ENCODE results near the gene SNCG. TPM values are rescaled to one million over a fixed set of nuclear protein-coding genes. Genes with fewer than 3 reads are reported as not detected.
"Not testable (repeated sequence)": the region's sequence is repeated elsewhere in the genome, so short reads cannot be mapped to it uniquely, and the experiment has no call there.

Gene SNCG
- total RNA-seq, 2 experiments from 2014 or later = not detected

DNA sequence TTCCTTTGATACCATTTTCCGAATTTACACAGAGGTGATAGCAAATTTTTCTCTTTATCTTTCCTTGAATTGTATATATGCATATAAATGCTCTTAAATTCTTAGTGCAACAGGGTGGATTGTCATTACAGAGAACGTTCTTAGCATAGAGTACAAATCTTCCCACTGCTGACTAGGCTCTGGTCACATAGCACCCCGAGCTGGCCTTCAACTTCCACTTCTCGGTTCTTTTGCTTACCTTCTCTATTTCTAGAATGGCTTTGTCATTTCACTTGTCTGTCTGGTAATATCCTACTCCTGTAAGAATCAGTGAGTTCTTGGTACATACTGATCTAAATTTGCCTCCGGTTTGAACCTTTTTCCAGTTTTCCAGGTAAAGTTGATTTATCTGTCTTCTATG lies 23.3 kb downstream of the SNCG start:
- Histone ChIP-seq H2AFZ (ENCODE audit: low read length) (no peak overlapping the region), H3K9me3 (ENCODE audit: low read length) (no peaks in the 10 kb centered on the region), H3K4me3 (ENCODE audit: low read depth, low read length, poor library complexity, severe bottlenecking) (no peak overlapping the region), H3K4me2 (ENCODE audit: low read length) (no peak overlapping the region), H3K9me2 (ENCODE audit: insufficient read depth, low read length) (no peaks in the 10 kb centered on the region), H3K36me3 (ENCODE audit: insufficient read depth, low read length) (no peaks in the 10 kb centered on the region), H3K4me1 (ENCODE audit: insufficient read depth, low read length, poor library complexity, severe bottlenecking) (no peaks in the 10 kb centered on the region), H3K27ac (ENCODE audit: low read depth, low read length, poor library complexity, severe bottlenecking) (no peak overlapping the region), H3K79me2 (ENCODE audit: insufficient read depth, low read depth, low read length) (no peaks in the 10 kb centered on the region), H4K20me1 (ENCODE audit: insufficient read depth, low read length) (no peaks in the 10 kb centered on the region)
- no peak for TF ChIP-seq EZH2phosphoT487 (IDR thresholded peaks at IDR 0.05; ENCODE audit: borderline replicate concordance, low read depth, low read length)
- no peak for TF ChIP-seq CTCF (conservative IDR thresholded peaks at IDR 0.05; ENCODE audit: low read length)
- CTCF ChIA-PET (ENCODE audit: unreplicated experiment) = no interaction called here
- no peak for DNase-seq (ENCODE audit: low spot score)
- intact Hi-C loops (cut with micrococcal nuclease; ENCODE audit: unreplicated experiment) = no loop called here
- POLR2A ChIA-PET = no interaction called here
- BruUV-seq (replicated peaks) = no TSS peak

- H3K27ac ChIP-seq (ENCODE audit: low read depth, low read length, poor library complexity, severe bottlenecking); BruUV-seq (replicated peaks); H2AFZ ChIP-seq (ENCODE audit: low read length); H3K9me2 ChIP-seq (ENCODE audit: insufficient read depth, low read length); H3K4me1 ChIP-seq (ENCODE audit: insufficient read depth, low read length, poor library complexity, severe bottlenecking); H4K20me1 ChIP-seq (ENCODE audit: insufficient read depth, low read length); intact Hi-C loops (cut with micrococcal nuclease; ENCODE audit: unreplicated experiment); DNase-seq (ENCODE audit: low spot score); CTCF ChIA-PET (ENCODE audit: unreplicated experiment); H3K4me2 ChIP-seq (ENCODE audit: low read length); H3K9me3 ChIP-seq (ENCODE audit: low read length); H3K4me3 ChIP-seq (ENCODE audit: low read depth, low read length, poor library complexity, severe bottlenecking); H3K79me2 ChIP-seq (ENCODE audit: insufficient read depth, low read depth, low read length); H3K36me3 ChIP-seq (ENCODE audit: insufficient read depth, low read length): not testable (repeated sequence)
- POLR2A ChIA-PET = interaction anchor here (0.6 kb wide), 1 partner anchor 149 kb away, joined by 3 read pairs; no protein-coding TSS in a partner anchor
These were observed 26.1 kb downstream of the SNCG start for GRCh38 chr10:86984498-86984897.

DNA sequence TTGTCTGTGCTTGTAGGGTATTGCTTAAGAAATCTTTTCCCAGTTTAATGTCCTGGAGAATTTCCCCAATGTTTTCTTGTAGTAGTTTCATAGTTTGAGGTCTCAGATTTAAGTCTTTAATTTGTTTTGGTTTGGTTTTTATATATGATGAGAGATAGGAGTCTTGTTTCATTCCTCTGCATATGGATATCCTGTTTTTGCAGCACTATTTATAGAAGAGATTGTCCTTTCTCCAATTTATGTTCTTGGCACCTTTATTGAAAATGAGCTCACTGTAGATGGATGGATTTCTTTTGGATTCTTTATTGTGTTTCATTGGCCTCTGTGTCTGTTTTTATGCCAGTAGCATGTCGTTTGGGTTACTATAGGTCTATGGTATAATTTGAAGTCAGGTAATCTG lies 30.1 kb downstream of the SNCG start:
- Histone ChIP-seq H3K4me1 (ENCODE audit: insufficient read depth, low read length, poor library complexity, severe bottlenecking) (no peaks in the 10 kb centered on the region), H3K79me2 (ENCODE audit: insufficient read depth, low read depth, low read length) (no peaks in the 10 kb centered on the region), H2AFZ (ENCODE audit: low read length) (no peak overlapping the region), H3K4me2 (ENCODE audit: low read length) (no peak overlapping the region), H3K9me3 (ENCODE audit: low read length) (no peaks in the 10 kb centered on the region), H3K9me2 (ENCODE audit: insufficient read depth, low read length) (no peaks in the 10 kb centered on the region), H3K36me3 (ENCODE audit: insufficient read depth, low read length) (no peaks in the 10 kb centered on the region), H3K4me3 (ENCODE audit: low read depth, low read length, poor library complexity, severe bottlenecking) (no peak overlapping the region), H3K27ac (ENCODE audit: low read depth, low read length, poor library complexity, severe bottlenecking) (no peak overlapping the region), H4K20me1 (ENCODE audit: insufficient read depth, low read length) (no peaks in the 10 kb centered on the region)
- intact Hi-C loops (cut with micrococcal nuclease; ENCODE audit: unreplicated experiment) = no loop called here
- ChIA-PET CTCF (ENCODE audit: unreplicated experiment) (no interaction called here), POLR2A (interaction anchor here (0.6 kb wide), 1 partner anchor 40 kb away, joined by 4 read pairs; no protein-coding TSS in a partner anchor)
- no peak for DNase-seq (ENCODE audit: low spot score)
- no peak for TF ChIP-seq CTCF (conservative IDR thresholded peaks at IDR 0.05; ENCODE audit: low read length)
- TF ChIP-seq EZH2phosphoT487 (IDR thresholded peaks at IDR 0.05; ENCODE audit: borderline replicate concordance, low read depth, low read length) = no peak
- no TSS peak for BruUV-seq (replicated peaks)

DNA sequence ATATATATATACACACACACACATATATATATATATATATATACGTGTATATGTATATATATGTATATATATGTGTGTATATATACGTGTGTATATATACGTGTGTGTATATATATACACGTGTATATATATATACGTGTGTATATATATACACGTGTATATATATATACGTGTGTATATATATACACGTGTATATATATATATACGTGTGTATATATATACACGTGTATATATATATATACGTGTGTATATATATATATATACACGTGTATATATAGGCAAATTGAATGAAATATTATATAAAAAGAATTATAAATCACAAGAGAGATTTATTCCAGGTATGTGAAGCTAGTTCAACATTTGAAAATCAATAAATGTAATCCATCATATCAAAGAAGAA lies 33.0 kb downstream of the SNCG start:
- H2AFZ ChIP-seq (ENCODE audit: low read length); H3K27ac ChIP-seq (ENCODE audit: low read depth, low read length, poor library complexity, severe bottlenecking); H3K4me3 ChIP-seq (ENCODE audit: low read depth, low read length, poor library complexity, severe bottlenecking); H3K9me3 ChIP-seq (ENCODE audit: low read length); H3K36me3 ChIP-seq (ENCODE audit: insufficient read depth, low read length); H4K20me1 ChIP-seq (ENCODE audit: insufficient read depth, low read length); H3K79me2 ChIP-seq (ENCODE audit: insufficient read depth, low read depth, low read length); H3K4me1 ChIP-seq (ENCODE audit: insufficient read depth, low read length, poor library complexity, severe bottlenecking); BruUV-seq (replicated peaks); H3K4me2 ChIP-seq (ENCODE audit: low read length); H3K9me2 ChIP-seq (ENCODE audit: insufficient read depth, low read length); POLR2A ChIA-PET; CTCF ChIA-PET (ENCODE audit: unreplicated experiment); intact Hi-C loops (cut with micrococcal nuclease; ENCODE audit: unreplicated experiment); DNase-seq (ENCODE audit: low spot score): not testable (repeated sequence)
